Sigmoid colon (tissue), 7 donors: Measurements from ENCODE around the gene TMEM108. TPM values are rescaled to one million over a fixed set of nuclear protein-coding genes. Genes with fewer than 3 reads are reported as not detected.

ENCODE experiments used
- DNase-seq: peaks from one replicate; pipeline ENCODE4 v3.0.0-alpha.2; 2019
- H3K27ac ChIP-seq, 4 donors: fragments of 200-600 bp; sonication (generic); one replicate each; pipeline ENCODE4 v1.5.1; 2016 to 2019; ENCODE audit warnings: mild to moderate bottlenecking in 1 of 4
- H3K27me3 ChIP-seq, 3 donors: fragments of 200-600 bp; sonication (generic); one replicate each; pipeline ENCODE4 v1.5.1; 2019; ENCODE audit warnings: mild to moderate bottlenecking in 1 of 3
- H3K36me3 ChIP-seq, 4 donors: fragments of 200-600 bp; sonication (generic); one replicate each; pipeline ENCODE4 v1.5.1; 2016 to 2019
- H3K4me1 ChIP-seq, 4 donors: fragments of 200-600 bp; sonication (generic); one replicate each; pipeline ENCODE4 v1.5.1; 2017 to 2019
- H3K4me3 ChIP-seq, 4 donors: fragments of 200-600 bp; sonication (generic); one replicate each; pipeline ENCODE4 v1.5.1; 2017 to 2019; ENCODE audit warnings: mild to moderate bottlenecking in 2 of 4, moderate library complexity in 1 of 4
- H3K9me3 ChIP-seq, 4 donors: fragments of 200-600 bp in 3 of 4; sonication (generic) in 3 of 4; one replicate each; pipeline versions ENCODE4 v1.5.1 to v1.6.1; 2013 to 2019
- CTCF ChIP-seq, 4 experiments: fragments of 450-650 bp in 3 of 4; fragments of 200-600 bp in 1 of 4; IDR thresholded peaks; one replicate each; pipeline ENCODE4 v1.5.1; 2016 to 2019; ENCODE audit warnings: antibody characterized with exemption in 4 of 4, mild to moderate bottlenecking in 3 of 4, moderate library complexity in 2 of 4
- EP300 ChIP-seq, 4 donors: sonication (generic); formaldehyde crosslinking; IDR thresholded peaks; one replicate each; pipeline ENCODE4 v1.6.1; 2017; ENCODE audit warnings: antibody characterized with exemption in 4 of 4
- POLR2A ChIP-seq, 2 donors: fragments of 450-650 bp; IDR thresholded peaks; one replicate each; pipeline ENCODE4 v1.6.1; 2016; ENCODE audit warnings: antibody characterized with exemption in 2 of 2, mild to moderate bottlenecking in 2 of 2, moderate library complexity in 2 of 2
- POLR2AphosphoS5 ChIP-seq, 4 donors: sonication (generic); formaldehyde crosslinking; IDR thresholded peaks; one replicate each; pipeline ENCODE4 v1.6.1; 2017; ENCODE audit warnings: antibody characterized with exemption in 4 of 4
- WGBS, 2 donors: extraction: QIAGEN DNeasy Blood & Tissue Kit; methylation state at CpG; one replicate each; pipeline ENCODE4 v1.1.7; 2013; 5-methylcytosine and 5-hydroxymethylcytosine counted together
- intact Hi-C: fragments of 100-400 bp; cut with DNase I; formaldehyde crosslinking; loops from one replicate; pipeline ENCODE4 v1.15.1; 2023
- polyA plus RNA-seq, 3 donors: library from polyadenylated mRNA; stranded (reverse); fragments of 200-250 nt; gene quantifications; one replicate each; pipeline ENCODE4 v1.2.3, GENCODE V29; 2013
- total RNA-seq, 4 donors: library from RNA; depleted of rRNA; stranded (reverse); fragments of >200 nt; gene quantifications; one replicate each; pipeline ENCODE4 v1.1.0, GENCODE V29; 2016
- donor health status: healthy with polysubstance abuse.
- donor health status: Bipolar disorder and iron deficiency.
- donor health status: healthy.

Gene TMEM108
- total and polyA plus RNA-seq, 7 donors, result 0.71 to 3.0 (median 0.86) TPM; not detected in 2

- peaks cover 0 to 17% (median 7%) of the 10 kb centered on the region in 4 donors for H3K4me1 ChIP-seq
- H3K4me3 ChIP-seq, result no peak overlapping the region
- no peak overlapping the region for H3K27ac ChIP-seq
- DNase-seq, result no peak
- no peaks in the 10 kb centered on the region for H3K27me3 ChIP-seq
- no peaks in the 10 kb centered on the region for H3K36me3 ChIP-seq
- intact Hi-C loops, result no loop called here
- H3K9me3 ChIP-seq, result no peaks in the 10 kb centered on the region
- 72 to 84% methylated on average over 17 of the region's 17 CpGs for WGBS, 2 donors
- TF ChIP-seq POLR2AphosphoS5 (IDR thresholded peaks at IDR 0.05) (no peak), POLR2A (IDR thresholded peaks at IDR 0.05) (no peak), EP300 (IDR thresholded peaks at IDR 0.05) (no peak), CTCF (IDR thresholded peaks at IDR 0.05) (no peak)
Measured at GRCh38 chr3:133410191-133410892, 372.2 kb downstream of the TMEM108 start.

- TF ChIP-seq POLR2AphosphoS5 (IDR thresholded peaks at IDR 0.05) (no peak), POLR2A (IDR thresholded peaks at IDR 0.05) (no peak), EP300 (IDR thresholded peaks at IDR 0.05) (no peak), CTCF (IDR thresholded peaks at IDR 0.05) (no peak)
- intact Hi-C loops, result no loop called here
- WGBS, 2 donors, result 64 to 74% methylated on average over 26 of the region's 26 CpGs
- Histone ChIP-seq H3K36me3 (no peaks in the 10 kb centered on the region), H3K4me1 (peaks cover 0 to 17% (median 7%) of the 10 kb centered on the region in 4 donors), H3K27me3 (no peaks in the 10 kb centered on the region), H3K4me3 (peak overlapping the region in 2 of 4 donors; percentile 26 to 30), H3K9me3 (no peaks in the 10 kb centered on the region), H3K27ac (peak overlapping the region in 3 of 4 donors; percentile 27 to 72 (median 55))
- peak; percentile 72 for DNase-seq
Measured at GRCh38 chr3:133412183-133413132, 374.3 kb downstream of the TMEM108 start.

- peaks cover 0 to 17% (median 7%) of the 10 kb centered on the region in 4 donors for H3K4me1 ChIP-seq
- H3K9me3 ChIP-seq, result no peaks in the 10 kb centered on the region
- no peaks in the 10 kb centered on the region for H3K36me3 ChIP-seq
- intact Hi-C loops, result no loop called here
- no peaks in the 10 kb centered on the region for H3K27me3 ChIP-seq
- DNase-seq, result no peak
- no peak for TF ChIP-seq EP300 (IDR thresholded peaks at IDR 0.05)
- H3K4me3 ChIP-seq, result peak overlapping the region in 3 of 4 donors; percentile 4 to 30 (median 26)
- WGBS, 2 donors, result 5 to 26% methylated on average over 17 of the region's 17 CpGs
- H3K27ac ChIP-seq, result peak overlapping the region in 3 of 4 donors; percentile 27 to 72 (median 55)
Measured at GRCh38 chr3:133413161-133414020, 375.2 kb downstream of the TMEM108 start.

- H3K27ac ChIP-seq, result peak overlapping the region in 2 of 4 donors; percentile 55 to 72
- TF ChIP-seq EP300 (IDR thresholded peaks at IDR 0.05) (no peak), POLR2AphosphoS5 (IDR thresholded peaks at IDR 0.05) (no peak), CTCF (IDR thresholded peaks at IDR 0.05) (no peak), POLR2A (IDR thresholded peaks at IDR 0.05) (no peak)
- no peaks in the 10 kb centered on the region for H3K27me3 ChIP-seq
- no peak overlapping the region for H3K4me3 ChIP-seq
- DNase-seq, result no peak
- 49 to 72% methylated on average over 4 of the region's 4 CpGs for WGBS, 2 donors
- intact Hi-C loops, result no loop called here
- H3K9me3 ChIP-seq, result no peaks in the 10 kb centered on the region
- no peaks in the 10 kb centered on the region for H3K36me3 ChIP-seq
- peaks cover 0 to 17% (median 7%) of the 10 kb centered on the region in 4 donors for H3K4me1 ChIP-seq
Measured at GRCh38 chr3:133414021-133414392, 375.8 kb downstream of the TMEM108 start.
